Tibial artery (tissue), 4 donors: Measurements from ENCODE around the gene LMO3.

Experiments used
- DNase-seq, 2 donors: peaks; one replicate each; pipeline ENCODE4 v3.0.0-alpha.2; 2019
- H3K27ac ChIP-seq, 2 donors: fragments of 200-600 bp; sonication (generic) in 1 of 2; 1 replicate in 1 of 2; 2 replicates in 1 of 2; pipeline ENCODE4 v1.5.1; 2018 to 2019; ENCODE audit warnings: mild to moderate bottlenecking in 1 of 2
- H3K27me3 ChIP-seq, 2 donors: fragments of 200-600 bp; sonication (generic) in 1 of 2; one replicate each; pipeline versions ENCODE4 v1.5.1 to v1.6.0; 2016 to 2019
- H3K36me3 ChIP-seq, 3 donors: fragments of 200-600 bp; sonication (generic) in 2 of 3; one replicate each; pipeline ENCODE4 v1.5.1; 2016 to 2019; ENCODE audit warnings: mild to moderate bottlenecking in 2 of 3
- H3K4me1 ChIP-seq, 4 donors: fragments of 200-600 bp; sonication (generic) in 2 of 4; 1 replicate in 3 of 4; 2 replicates in 1 of 4; pipeline ENCODE4 v1.5.1; 2016 to 2019
- H3K4me3 ChIP-seq, 2 donors: fragments of 200-600 bp; sonication (generic) in 1 of 2; 1 replicate in 1 of 2; 2 replicates in 1 of 2; pipeline ENCODE4 v1.5.1; 2018 to 2019; ENCODE audit warnings: mild to moderate bottlenecking in 2 of 2
- H3K9me3 ChIP-seq, 3 donors: fragments of 200-600 bp; sonication (generic) in 1 of 3; one replicate each; pipeline ENCODE4 v1.5.1; 2016 to 2019
- CTCF ChIP-seq, 2 experiments: fragments of 200-600 bp in 1 of 2; fragments of 450-650 bp in 1 of 2; IDR thresholded peaks; one replicate each; pipeline ENCODE4 v1.5.1; 2017 to 2019; ENCODE audit warnings: antibody characterized with exemption in 2 of 2, mild to moderate bottlenecking in 1 of 2, moderate library complexity in 1 of 2
- intact Hi-C: fragments of 100-400 bp; cut with DNase I; formaldehyde crosslinking; loops from one replicate; pipeline ENCODE4 v1.15.0; 2023; ENCODE audit warnings: low total_unique reads

The LMO3 gene

GRCh38 chr12:16600525-16600924, 5.4 kb downstream of the LMO3 start:
- H3K36me3 ChIP-seq: no peaks in the 10 kb centered on the region
- no peak for TF ChIP-seq CTCF (IDR thresholded peaks at IDR 0.05)
- no peak overlapping the region for H3K4me3 ChIP-seq
- H3K9me3 ChIP-seq: no peaks in the 10 kb centered on the region
- intact Hi-C loops: no loop called here
- no peak for DNase-seq
- no peaks in the 10 kb centered on the region for H3K4me1 ChIP-seq
- no peak overlapping the region for H3K27ac ChIP-seq
- H3K27me3 ChIP-seq: no peaks in the 10 kb centered on the region

GRCh38 chr12:16599081-16599480, 6.9 kb downstream of the LMO3 start:
- Histone ChIP-seq H3K27ac (no peak overlapping the region), H3K4me1 (no peaks in the 10 kb centered on the region), H3K27me3 (no peaks in the 10 kb centered on the region), H3K4me3 (no peak overlapping the region), H3K9me3 (no peaks in the 10 kb centered on the region), H3K36me3 (no peaks in the 10 kb centered on the region)
- no peak for DNase-seq
- intact Hi-C loops: no loop called here
- no peak for TF ChIP-seq CTCF (IDR thresholded peaks at IDR 0.05)

- Histone ChIP-seq H3K4me3 (no peak overlapping the region), H3K9me3 (no peaks in the 10 kb centered on the region), H3K4me1 (no peaks in the 10 kb centered on the region), H3K27me3 (no peaks in the 10 kb centered on the region), H3K36me3 (no peaks in the 10 kb centered on the region), H3K27ac (no peak overlapping the region)
- TF ChIP-seq CTCF (IDR thresholded peaks at IDR 0.05): no peak
- intact Hi-C loops: no loop called here
- DNase-seq: no peak
These were observed 11.2 kb downstream of the LMO3 start for GRCh38 chr12:16594797-16595196.

- Histone ChIP-seq H3K27me3 (no peaks in the 10 kb centered on the region), H3K4me3 (no peak overlapping the region), H3K27ac (no peak overlapping the region), H3K4me1 (no peaks in the 10 kb centered on the region), H3K36me3 (no peaks in the 10 kb centered on the region), H3K9me3 (no peaks in the 10 kb centered on the region)
- no peak for DNase-seq
- TF ChIP-seq CTCF (IDR thresholded peaks at IDR 0.05): no peak
- intact Hi-C loops: no loop called here
These were observed 12.4 kb downstream of the LMO3 start for GRCh38 chr12:16593546-16593945.

- H3K27me3 ChIP-seq: no peaks in the 10 kb centered on the region
- peaks cover 0 to 5% (median 0%) of the 10 kb centered on the region in 4 donors for H3K4me1 ChIP-seq
- intact Hi-C loops: no loop called here
- H3K9me3 ChIP-seq: no peaks in the 10 kb centered on the region
- H3K4me3 ChIP-seq: no peak overlapping the region
- H3K36me3 ChIP-seq: no peaks in the 10 kb centered on the region
- DNase-seq: no peak
- no peak overlapping the region for H3K27ac ChIP-seq
- TF ChIP-seq CTCF (IDR thresholded peaks at IDR 0.05): no peak
These were observed 15.3 kb downstream of the LMO3 start for GRCh38 chr12:16590645-16591044.

GRCh38 chr12:16588812-16589211, 17.1 kb downstream of the LMO3 start:
- Histone ChIP-seq H3K27me3 (no peaks in the 10 kb centered on the region), H3K4me3 (no peak overlapping the region), H3K4me1 (peaks cover 0 to 5% (median 0%) of the 10 kb centered on the region in 4 donors), H3K27ac (no peak overlapping the region), H3K36me3 (no peaks in the 10 kb centered on the region), H3K9me3 (no peaks in the 10 kb centered on the region)
- no peak for TF ChIP-seq CTCF (IDR thresholded peaks at IDR 0.05)
- intact Hi-C loops: no loop called here
- no peak for DNase-seq
